ENCODE measurements around the gene LDLRAD4.
A peak's percentile ranks its signal among the peaks of the same experiment; 100 is the strongest.
"Not testable (repeated sequence)": the region's sequence is repeated elsewhere in the genome, so short reads cannot be mapped to it uniquely, and the experiment has no call there.

The LDLRAD4 gene

DNA sequence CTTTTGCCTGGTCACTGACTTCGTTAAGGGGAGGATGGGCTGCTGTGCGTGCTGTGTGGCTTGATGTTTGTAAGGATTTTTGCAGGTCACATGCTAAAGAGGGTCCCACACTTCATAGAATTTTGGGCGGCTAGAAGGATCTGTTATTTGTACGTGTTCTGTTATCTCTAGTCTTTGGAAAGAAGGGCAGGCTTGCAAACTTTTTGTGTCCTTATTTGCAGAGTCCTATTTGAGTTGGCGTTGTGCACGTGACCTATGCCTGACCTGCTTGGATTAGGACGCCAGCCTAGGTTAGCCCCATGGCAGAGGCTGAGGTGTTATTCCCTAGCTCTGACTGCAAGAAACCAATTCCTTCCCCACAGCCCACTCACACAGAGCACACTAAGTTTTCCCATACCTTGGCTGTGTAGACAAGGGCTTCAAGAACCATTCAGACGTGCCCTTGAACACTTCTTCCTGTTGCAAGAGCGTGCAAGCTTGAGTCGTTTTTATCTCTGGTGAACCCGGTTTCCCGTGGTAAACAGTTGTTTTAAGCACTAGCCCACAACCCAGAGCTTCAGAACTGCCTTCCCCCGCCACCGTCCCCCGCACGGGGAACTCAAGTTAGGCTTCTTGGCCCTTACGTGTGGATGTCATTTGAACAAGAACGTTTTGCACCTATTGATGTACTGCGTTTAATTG lies 94.6 kb downstream of the LDLRAD4 start:
- no peak for FAIRE-seq

- FAIRE-seq, result no peak
These were observed 96.4 kb downstream of the LDLRAD4 start for GRCh38 chr18:13315000-13315399.

- no peak for FAIRE-seq
These were observed 97.5 kb downstream of the LDLRAD4 start for GRCh38 chr18:13316063-13316462.

DNA sequence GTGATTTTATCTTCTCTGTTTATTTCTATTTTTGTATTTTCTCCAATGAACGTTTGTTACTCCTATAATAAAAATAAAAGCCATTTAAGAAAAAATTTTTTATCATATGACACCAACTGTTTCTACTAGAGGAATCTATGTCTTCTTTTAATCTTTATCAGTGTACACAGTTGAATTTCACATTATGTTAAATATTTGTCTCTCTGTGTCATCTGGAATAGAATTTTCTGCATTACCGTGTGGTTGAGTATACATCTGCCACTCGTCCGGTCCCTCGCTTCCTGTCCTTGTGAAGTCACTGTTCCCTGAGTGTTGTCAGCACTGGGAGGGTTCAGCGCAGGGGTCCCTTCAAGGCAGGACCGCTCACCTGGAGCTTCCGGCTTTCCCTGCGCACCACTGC lies 99.2 kb downstream of the LDLRAD4 start:
- FAIRE-seq, result no peak

DNA sequence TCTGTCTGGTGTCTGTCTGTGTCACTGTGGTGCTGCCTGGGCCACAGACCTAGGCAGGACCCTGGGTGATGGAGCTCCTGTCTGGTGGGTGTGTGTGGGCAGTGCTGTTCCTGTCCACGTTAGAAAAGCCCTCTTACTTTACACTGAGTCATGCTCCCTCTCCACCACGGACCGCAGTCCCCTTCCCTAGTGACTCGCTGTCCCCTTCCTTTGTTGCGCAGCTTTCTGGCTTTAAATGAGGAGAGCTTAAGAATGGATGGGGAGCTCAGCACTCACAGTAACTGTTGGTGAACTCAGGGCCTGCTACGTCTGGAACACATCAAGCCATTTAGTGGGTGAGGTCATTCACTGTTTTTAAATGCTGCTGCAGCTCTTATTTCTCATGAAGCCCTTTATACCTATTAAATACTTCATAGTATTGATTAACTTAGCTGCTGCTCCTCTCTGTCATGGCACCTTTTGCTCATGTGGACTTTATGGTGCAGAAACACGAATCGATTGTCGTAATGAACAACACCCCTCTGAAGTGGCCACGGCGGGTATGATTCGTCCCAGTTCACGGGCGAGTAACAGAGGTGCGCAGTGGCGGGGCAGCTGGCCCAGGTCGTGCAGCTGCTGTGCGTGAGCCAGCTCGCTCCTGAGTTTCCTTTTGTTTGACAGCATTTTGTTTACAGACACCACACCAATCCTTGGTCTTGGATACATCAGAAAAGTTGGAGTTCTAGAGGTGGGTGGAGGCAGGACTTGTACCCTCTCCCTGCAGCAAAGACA lies 100.4 kb downstream of the LDLRAD4 start:
- FAIRE-seq, result no peak

- no peak for FAIRE-seq
These were observed 101.1 kb downstream of the LDLRAD4 start for GRCh38 chr18:13319629-13320028.

GRCh38 chr18:13320096-13320495 lies 101.5 kb downstream of the LDLRAD4 start:
- FAIRE-seq, result no peak

- no peak for FAIRE-seq
These were observed 102.4 kb downstream of the LDLRAD4 start for GRCh38 chr18:13320891-13321425.

- peak; percentile 61 for FAIRE-seq
These were observed 103.4 kb downstream of the LDLRAD4 start for GRCh38 chr18:13321923-13322322.

DNA sequence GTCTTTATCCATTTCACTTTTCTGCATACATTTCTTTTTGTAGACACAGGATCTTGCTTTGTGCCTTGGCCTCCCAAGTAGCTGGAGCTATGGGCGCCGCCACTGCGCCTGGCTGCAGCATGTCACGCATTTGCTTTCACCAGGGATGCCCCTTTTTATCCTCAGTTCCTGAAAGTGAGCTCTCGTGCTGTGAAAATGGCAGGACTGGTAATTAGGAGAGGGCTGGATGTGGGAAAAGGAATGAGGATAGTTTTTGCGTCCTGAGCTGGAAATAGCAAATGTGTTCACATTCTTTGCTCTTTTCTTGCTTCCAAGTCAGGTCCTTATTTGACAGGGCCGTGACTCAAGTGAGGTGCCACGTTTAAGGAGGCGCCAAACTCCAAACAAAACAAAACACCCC lies 104.6 kb downstream of the LDLRAD4 start:
- no peak for FAIRE-seq

DNA sequence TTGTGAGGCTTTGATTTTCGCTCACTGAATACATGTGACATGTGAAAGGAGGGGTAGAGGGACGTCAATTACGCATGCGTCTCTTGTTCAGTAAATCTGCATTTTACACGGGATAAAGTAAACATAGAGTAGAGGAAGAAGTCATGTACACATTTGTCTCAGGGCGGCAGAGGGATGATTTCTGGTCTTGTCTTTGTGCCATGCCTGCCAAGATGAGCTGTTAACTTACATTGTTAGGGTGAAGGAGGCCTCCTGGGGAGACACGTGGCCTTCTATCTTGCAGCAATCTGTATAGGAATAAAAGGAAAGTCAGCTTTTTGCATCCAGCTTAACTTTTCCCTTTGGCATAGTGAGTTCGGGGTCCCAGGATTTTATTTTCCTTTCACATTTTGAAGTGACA lies 106.3 kb downstream of the LDLRAD4 start:
- no peak for FAIRE-seq

- no peak for FAIRE-seq
These were observed 109.7 kb downstream of the LDLRAD4 start for GRCh38 chr18:13328213-13328612.

GRCh38 chr18:13330996-13331395 lies 112.4 kb downstream of the LDLRAD4 start:
- no peak for FAIRE-seq

GRCh38 chr18:13331846-13332245 lies 113.3 kb downstream of the LDLRAD4 start:
- FAIRE-seq, result no peak

GRCh38 chr18:13332874-13333273 lies 114.3 kb downstream of the LDLRAD4 start:
- no peak for FAIRE-seq

GRCh38 chr18:13335903-13336302 lies 117.3 kb downstream of the LDLRAD4 start:
- no peak for FAIRE-seq

DNA sequence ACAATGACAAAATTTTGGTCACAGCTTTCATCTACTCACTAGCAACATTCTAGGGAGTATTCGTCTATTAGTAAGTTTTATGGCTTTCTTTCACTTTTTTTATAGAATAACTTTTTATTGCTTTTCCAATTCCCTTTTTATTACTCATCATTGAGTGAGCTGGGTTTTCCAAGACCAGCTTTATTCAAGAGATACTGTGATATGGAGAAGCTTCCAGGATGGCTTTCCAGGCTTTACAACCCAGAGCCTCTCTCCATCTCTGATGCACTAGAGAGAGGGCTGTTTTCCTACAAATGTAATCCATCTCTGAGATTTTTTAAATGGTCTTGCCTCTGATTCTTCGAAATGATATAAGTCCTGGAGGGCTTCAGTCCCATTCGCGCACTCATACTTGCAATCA lies 118.3 kb downstream of the LDLRAD4 start:
- peak; percentile 85 for FAIRE-seq

DNA sequence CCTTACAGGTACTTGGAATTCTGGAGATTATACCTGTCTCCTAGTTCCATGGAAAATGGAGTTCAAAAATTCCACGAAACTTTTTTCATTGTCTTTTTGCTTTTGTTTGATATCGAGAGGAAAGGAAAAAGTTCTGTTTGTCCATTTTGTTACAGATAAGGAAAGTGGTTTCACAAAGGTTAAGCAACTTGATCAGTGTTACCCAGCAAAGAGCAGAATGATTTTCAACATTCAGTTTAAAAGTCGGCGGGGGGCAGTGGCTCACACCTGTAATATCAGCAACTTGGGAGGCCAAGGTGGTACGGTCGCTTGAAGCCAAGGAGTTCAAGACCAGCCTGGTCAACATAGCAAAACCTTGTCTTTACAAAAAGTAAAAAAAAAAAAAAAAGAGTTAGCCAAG lies 118.8 kb downstream of the LDLRAD4 start:
- no peak for FAIRE-seq

- FAIRE-seq, result no peak
These were observed 119.8 kb downstream of the LDLRAD4 start for GRCh38 chr18:13338318-13338717.

- no peak for FAIRE-seq
These were observed 121.1 kb downstream of the LDLRAD4 start for GRCh38 chr18:13339653-13340052.

DNA sequence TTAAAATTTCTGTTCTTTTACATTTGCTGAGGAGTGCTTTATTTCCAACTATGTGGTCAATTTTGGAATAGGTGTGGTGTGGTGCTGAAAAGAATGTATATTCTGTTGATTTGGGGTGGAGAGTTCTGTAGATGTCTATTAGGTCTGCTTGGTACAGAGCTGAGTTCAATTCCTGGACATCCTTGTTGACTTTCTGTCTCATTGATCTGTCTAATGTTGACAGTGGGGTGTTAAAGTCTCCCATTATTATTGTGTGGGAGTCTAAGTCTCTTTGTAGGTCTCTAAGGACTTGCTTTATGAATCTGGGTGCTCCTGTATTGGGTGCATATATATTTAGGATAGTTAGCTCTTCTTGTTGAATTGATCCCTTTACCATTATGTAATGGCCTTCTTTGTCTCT lies 127.9 kb downstream of the LDLRAD4 start:
- not testable (repeated sequence) for FAIRE-seq

GRCh38 chr18:13353084-13353823 lies 134.7 kb downstream of the LDLRAD4 start:
- FAIRE-seq, result no peak

- no peak for FAIRE-seq
These were observed 135.8 kb downstream of the LDLRAD4 start for GRCh38 chr18:13354402-13354801.

Data from endometrium (tissue), 2 donors.